Endometrial microvascular endothelial cells (primary cell): ENCODE measurements around the gene MMS19. TPM values are rescaled to one million over a fixed set of nuclear protein-coding genes. Genes with fewer than 3 reads are reported as not detected.
"Not testable (repeated sequence)": the region's sequence is repeated elsewhere in the genome, so short reads cannot be mapped to it uniquely, and the experiment has no call there.

ENCODE experiments used
- in situ Hi-C: cut with HindIII; loops from 2 replicates; pipeline ENCODE4 v1.10.0; 2017; ENCODE audit warnings: low sequenced_read_pairs, low pct_unique_long_range_greater_than_20kb; ENCODE audit errors: inconsistent ontology term
- total RNA-seq: library from RNA; depleted of rRNA; stranded (reverse); fragments of >200 nt; gene quantifications from one replicate; pipeline ENCODE4 v1.2.3, GENCODE V29; 2015; ENCODE audit errors: inconsistent ontology term

The MMS19 gene
- total RNA-seq, 1 donor from 2014 or later, result 91.4 TPM

GRCh38 chr10:97445722-97446639 lies 52.2 kb downstream of the MMS19 start, which contains the start of the genes EXOSC1 and ZDHHC16:
TSS of gene EXOSC1 (minus strand) at chr10:97446006. CDS start at chr10:97445985, 21 bp downstream.
TSS of gene ZDHHC16 (plus strand) at chr10:97446175. CDS start at chr10:97451676, 5,501 bp downstream.
- in situ Hi-C loops, result no loop called here

- in situ Hi-C loops, result no loop called here
These were observed 52.9 kb downstream of the MMS19 start for GRCh38 chr10:97445357-97445721.

GRCh38 chr10:97444212-97444611 lies 54.0 kb downstream of the MMS19 start:
- in situ Hi-C loops, result no loop called here

- in situ Hi-C loops, result no loop called here
These were observed 55.9 kb downstream of the MMS19 start for GRCh38 chr10:97442277-97442676.

GRCh38 chr10:97435211-97435610 lies 63.0 kb downstream of the MMS19 start:
- in situ Hi-C loops, result no loop called here

- in situ Hi-C loops, result no loop called here
These were observed 63.7 kb downstream of the MMS19 start for GRCh38 chr10:97434557-97434956.

GRCh38 chr10:97434055-97434454 lies 64.2 kb downstream of the MMS19 start:
- in situ Hi-C loops, result no loop called here

GRCh38 chr10:97428572-97428981 lies 69.6 kb downstream of the MMS19 start:
- in situ Hi-C loops, result no loop called here

GRCh38 chr10:97427571-97428179 lies 70.5 kb downstream of the MMS19 start:
- in situ Hi-C loops, result no loop called here

GRCh38 chr10:97426776-97427570 lies 71.2 kb downstream of the MMS19 start:
- in situ Hi-C loops, result no loop called here

- in situ Hi-C loops, result no loop called here
These were observed 72.1 kb downstream of the MMS19 start, which contains the start of gene PGAM1 for GRCh38 chr10:97425964-97426775. TSS of gene PGAM1 (plus strand) at chr10:97426191. CDS start at chr10:97426308, 117 bp downstream.

GRCh38 chr10:97423757-97424098 lies 74.5 kb downstream of the MMS19 start:
- in situ Hi-C loops, result not testable (repeated sequence)

GRCh38 chr10:97416565-97416964 lies 81.7 kb downstream of the MMS19 start:
- in situ Hi-C loops, result no loop called here

- in situ Hi-C loops, result no loop called here
These were observed 85.3 kb downstream of the MMS19 start for GRCh38 chr10:97412891-97413304.

GRCh38 chr10:97411406-97411805 lies 86.8 kb downstream of the MMS19 start:
- in situ Hi-C loops, result no loop called here

- in situ Hi-C loops, result no loop called here
These were observed 89.7 kb downstream of the MMS19 start for GRCh38 chr10:97408496-97408992.
